Measurements from ENCODE around the gene HPCAL1.

HPCAL1 gene

GRCh38 chr2:10415640-10416039 lies 112.9 kb downstream of the HPCAL1 start:
- TF ChIP-seq CTCF (IDR thresholded peaks at IDR 0.05; ENCODE audit: control extremely low read depth, extremely low read depth, low read depth, missing control alignments) = no peak
- POLR2A ChIA-PET = no interaction called here
- CTCF ChIA-PET = interaction anchor here (8.2 kb wide), 1 partner anchor 19 kb away, joined by 61 read pairs; no protein-coding TSS in a partner anchor
- no peak for DNase-seq (ENCODE audit: extremely low spot score)

GRCh38 chr2:10417551-10418335 lies 115.0 kb downstream of the HPCAL1 start:
- no peak for DNase-seq (ENCODE audit: extremely low spot score)
- ChIA-PET POLR2A (interaction anchor here (0.7 kb wide), 1 partner anchor 65 kb away, joined by 3 read pairs; no protein-coding TSS in a partner anchor), CTCF (interaction anchor here (0.9 to 10.6 kb wide), 3 partner anchors 10 to 242 kb away, joined by 3 to 93 read pairs (median 61); no protein-coding TSS in a partner anchor)
- TF ChIP-seq CTCF (IDR thresholded peaks at IDR 0.05; ENCODE audit: control extremely low read depth, extremely low read depth, low read depth, missing control alignments) = no peak

GRCh38 chr2:10419553-10420257 lies 117.0 kb downstream of the HPCAL1 start:
- no peak for TF ChIP-seq CTCF (IDR thresholded peaks at IDR 0.05; ENCODE audit: control extremely low read depth, extremely low read depth, low read depth, missing control alignments)
- POLR2A ChIA-PET = no interaction called here
- DNase-seq (ENCODE audit: extremely low spot score) = no peak
- CTCF ChIA-PET = interaction anchor here (2.2 to 10.6 kb wide), 3 partner anchors 12 to 348 kb away, joined by 5 to 93 read pairs (median 61); no protein-coding TSS in a partner anchor

GRCh38 chr2:10422251-10422650 lies 119.5 kb downstream of the HPCAL1 start:
- CTCF ChIA-PET = interaction anchor here (1.4 to 10.6 kb wide), 2 partner anchors 13 to 14 kb away, joined by 4 to 93 read pairs; no protein-coding TSS in a partner anchor
- POLR2A ChIA-PET = interaction anchor here (0.8 kb wide), 1 partner anchor 13 kb away, joined by 3 read pairs; no protein-coding TSS in a partner anchor
- no peak for TF ChIP-seq CTCF (IDR thresholded peaks at IDR 0.05; ENCODE audit: control extremely low read depth, extremely low read depth, low read depth, missing control alignments)
- no peak for DNase-seq (ENCODE audit: extremely low spot score)

- DNase-seq (ENCODE audit: extremely low spot score) = no peak
- ChIA-PET POLR2A (no interaction called here), CTCF (interaction anchor here (0.6 to 10.6 kb wide), 3 partner anchors 13 to 351 kb away, joined by 4 to 93 read pairs (median 4); no protein-coding TSS in a partner anchor)
- no peak for TF ChIP-seq CTCF (IDR thresholded peaks at IDR 0.05; ENCODE audit: control extremely low read depth, extremely low read depth, low read depth, missing control alignments)
Observed at GRCh38 chr2:10422732-10423399, 120.2 kb downstream of the HPCAL1 start.

GRCh38 chr2:10423400-10423774 lies 120.7 kb downstream of the HPCAL1 start:
- ChIA-PET CTCF (interaction anchor here (1.4 to 10.6 kb wide), 3 partner anchors 11 to 15 kb away, joined by 4 to 93 read pairs (median 31); no protein-coding TSS in a partner anchor), POLR2A (no interaction called here)
- DNase-seq (ENCODE audit: extremely low spot score) = no peak
- TF ChIP-seq CTCF (IDR thresholded peaks at IDR 0.05; ENCODE audit: control extremely low read depth, extremely low read depth, low read depth, missing control alignments) = no peak

Measured in GM10248 (cell line).